ENCODE measurements around the gene AKT2.

DNA sequence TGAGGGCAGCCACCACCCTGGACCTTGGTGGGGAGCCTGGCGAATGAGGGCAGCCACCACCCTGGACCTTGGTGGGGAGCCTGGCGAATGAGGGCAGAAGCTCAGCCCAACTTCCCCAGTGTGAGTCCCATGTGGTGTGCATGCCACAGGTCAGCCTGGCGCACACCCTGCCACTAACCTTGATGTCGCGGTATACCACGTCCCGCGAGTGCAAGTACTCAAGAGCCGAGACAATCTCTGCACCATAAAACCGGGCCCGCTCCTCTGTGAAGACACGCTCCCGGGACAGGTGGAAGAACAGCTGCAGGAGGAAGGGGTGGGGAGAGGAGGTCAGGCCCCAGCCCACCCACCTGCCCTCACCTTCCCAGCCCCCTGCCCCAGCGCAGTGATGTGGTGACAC lies 47.4 kb downstream of the AKT2 start:
- TF ChIP-seq, protein P1, sequence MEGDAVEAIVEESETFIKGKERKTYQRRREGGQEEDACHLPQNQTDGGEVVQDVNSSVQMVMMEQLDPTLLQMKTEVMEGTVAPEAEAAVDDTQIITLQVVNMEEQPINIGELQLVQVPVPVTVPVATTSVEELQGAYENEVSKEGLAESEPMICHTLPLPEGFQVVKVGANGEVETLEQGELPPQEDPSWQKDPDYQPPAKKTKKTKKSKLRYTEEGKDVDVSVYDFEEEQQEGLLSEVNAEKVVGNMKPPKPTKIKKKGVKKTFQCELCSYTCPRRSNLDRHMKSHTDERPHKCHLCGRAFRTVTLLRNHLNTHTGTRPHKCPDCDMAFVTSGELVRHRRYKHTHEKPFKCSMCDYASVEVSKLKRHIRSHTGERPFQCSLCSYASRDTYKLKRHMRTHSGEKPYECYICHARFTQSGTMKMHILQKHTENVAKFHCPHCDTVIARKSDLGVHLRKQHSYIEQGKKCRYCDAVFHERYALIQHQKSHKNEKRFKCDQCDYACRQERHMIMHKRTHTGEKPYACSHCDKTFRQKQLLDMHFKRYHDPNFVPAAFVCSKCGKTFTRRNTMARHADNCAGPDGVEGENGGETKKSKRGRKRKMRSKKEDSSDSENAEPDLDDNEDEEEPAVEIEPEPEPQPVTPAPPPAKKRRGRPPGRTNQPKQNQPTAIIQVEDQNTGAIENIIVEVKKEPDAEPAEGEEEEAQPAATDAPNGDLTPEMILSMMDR (IDR thresholded peaks at IDR 0.05): no peak
- no peak for TF ChIP-seq POLR2A (IDR thresholded peaks at IDR 0.05)

All from adrenal gland (tissue), 5 donors.